SK-N-MC (cell line): ENCODE measurements around the gene CRABP2.

Experiments
- DNase-seq: peaks from one replicate; pipeline ENCODE4 v3.0.0-alpha.2; 2011; ENCODE audit warnings: low read depth, low spot score
- H3K27ac ChIP-seq: fragments of 200-600 bp; sonication (generic); 2 replicates; pipeline ENCODE4 v1.5.1; 2016; ENCODE audit warnings: mixed run types
- H3K36me3 ChIP-seq: fragments of 200-600 bp; sonication (generic); 2 replicates; pipeline ENCODE4 v1.6.1; 2017; ENCODE audit warnings: antibody characterized with exemption, low read length, mixed read lengths; ENCODE audit not compliant: insufficient read depth
- H3K4me3 ChIP-seq: fragments of 200-600 bp; sonication (generic); 2 replicates; pipeline ENCODE4 v1.5.1; 2016
- H3K9ac ChIP-seq: fragments of 200-600 bp; sonication (generic); 2 replicates; pipeline ENCODE4 v1.8.0; 2017; ENCODE audit warnings: mixed run types, mixed read lengths; ENCODE audit not compliant: insufficient read length
- H3K9me3 ChIP-seq: fragments of 200-600 bp; sonication (generic); 2 replicates; pipeline ENCODE4 v1.6.1; 2017; ENCODE audit warnings: low read depth, mild to moderate bottlenecking, antibody characterized with exemption, low read length, moderate library complexity, mixed read lengths
- EZH2 ChIP-seq: fragments of 200-600 bp; sonication (generic); IDR thresholded peaks from one replicate; pipeline ENCODE4 v1.6.1; 2017; ENCODE audit warnings: antibody characterized with exemption
- FOXP2 ChIP-seq: optimal IDR thresholded peaks from 2 replicates; pipeline ENCODE3; 2011; ENCODE audit warnings: mild to moderate bottlenecking, moderate library complexity; ENCODE audit not compliant: insufficient read depth; ENCODE audit errors: extremely low read length, control extremely low read depth
- POLR2AphosphoS5 ChIP-seq: IDR thresholded peaks from 2 replicates; pipeline ENCODE4 v1.6.1; 2012; ENCODE audit warnings: mild to moderate bottlenecking, low read depth, low read length, borderline replicate concordance

CRABP2 gene

DNA sequence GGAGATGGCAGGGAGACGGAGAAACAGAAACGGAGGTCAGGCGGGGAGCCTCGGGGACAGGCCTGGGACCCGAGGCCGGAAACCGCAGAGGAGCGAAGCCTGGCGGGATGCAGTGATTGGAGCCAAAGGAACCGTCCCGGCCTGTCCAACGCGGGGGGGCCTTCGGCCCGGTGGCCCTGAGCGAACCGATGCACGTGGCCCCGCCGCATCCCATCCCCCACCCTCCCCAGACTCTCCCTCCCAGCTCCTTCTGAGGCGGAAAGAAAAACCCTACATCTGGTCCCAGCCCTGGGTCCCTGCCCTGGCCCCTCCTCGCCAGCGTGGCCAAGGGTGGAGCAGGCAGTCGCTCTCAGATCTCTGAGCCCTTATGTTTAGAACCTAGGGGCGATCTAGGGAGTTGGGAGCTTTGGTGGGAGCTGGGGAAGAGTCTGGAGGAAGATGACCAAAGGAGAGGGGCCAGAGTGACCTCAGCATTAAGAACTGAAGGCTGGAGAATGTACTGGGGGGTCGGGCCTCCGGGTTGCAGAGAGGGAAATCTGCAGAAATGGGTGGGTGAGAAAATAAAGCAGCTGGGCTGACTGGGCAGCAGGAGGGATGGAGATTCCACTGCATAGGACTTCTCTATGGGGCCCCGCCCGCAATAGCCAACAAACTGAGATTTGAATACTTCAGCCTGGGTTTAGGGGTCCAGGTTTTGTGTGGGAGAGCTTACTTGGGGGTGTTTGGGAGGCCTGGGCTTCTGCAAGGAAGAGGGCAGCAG, 1.5 kb upstream of the CRABP2 start:
- Histone ChIP-seq H3K27ac (no peak overlapping the region), H3K9ac (no peak overlapping the region), H3K4me3 (no peak overlapping the region), H3K36me3 (no peaks in the 10 kb centered on the region), H3K9me3 (no peaks in the 10 kb centered on the region)
- no peak for TF ChIP-seq EZH2
- TF ChIP-seq POLR2AphosphoS5, result no peak
- TF ChIP-seq FOXP2, result no peak
- DNase-seq, result no peak

DNA sequence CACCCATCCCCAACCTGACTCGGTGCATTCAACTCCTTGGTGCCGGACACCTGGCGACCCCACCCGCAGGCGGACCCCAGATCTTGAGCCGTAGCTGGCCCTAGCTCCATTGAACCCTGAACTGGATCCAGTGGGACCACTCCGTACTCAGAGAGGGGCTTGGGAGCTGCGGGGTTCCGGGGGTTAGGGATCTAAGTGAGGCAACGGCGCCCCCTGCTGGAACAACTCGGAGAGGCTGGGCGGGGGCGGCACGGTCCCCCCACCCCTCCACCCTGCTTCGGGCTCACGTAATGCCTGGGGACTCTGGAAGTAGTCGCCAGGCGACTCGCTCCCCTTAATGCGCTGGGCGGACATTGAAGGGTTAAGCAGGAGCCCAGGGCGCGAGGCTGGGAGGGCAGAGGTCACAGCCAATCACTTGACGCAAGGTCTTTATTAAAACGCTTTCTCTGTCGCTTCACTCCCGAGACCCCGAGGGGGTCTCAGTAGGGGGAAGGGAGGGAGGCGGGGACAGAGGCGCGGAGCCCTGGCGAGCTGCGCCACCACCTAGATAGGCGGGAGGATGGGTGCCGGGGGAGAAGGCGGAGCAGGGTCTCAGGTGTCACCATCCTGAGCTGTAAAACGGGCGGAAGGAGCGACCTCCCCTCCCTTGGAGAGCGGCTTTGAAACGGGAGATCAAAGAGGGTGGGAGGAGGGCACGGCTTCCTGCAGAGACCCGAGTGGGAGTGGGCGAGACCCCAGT, 704 bp upstream of the CRABP2 start:
- H3K36me3 ChIP-seq, result no peaks in the 10 kb centered on the region
- H3K27ac ChIP-seq, result no peak overlapping the region
- H3K4me3 ChIP-seq, result peak overlapping the region; percentile 71
- H3K9ac ChIP-seq, result no peak overlapping the region
- TF ChIP-seq EZH2 (no peak), FOXP2 (no peak), POLR2AphosphoS5 (no peak)
- no peak for DNase-seq
- no peaks in the 10 kb centered on the region for H3K9me3 ChIP-seq

DNA sequence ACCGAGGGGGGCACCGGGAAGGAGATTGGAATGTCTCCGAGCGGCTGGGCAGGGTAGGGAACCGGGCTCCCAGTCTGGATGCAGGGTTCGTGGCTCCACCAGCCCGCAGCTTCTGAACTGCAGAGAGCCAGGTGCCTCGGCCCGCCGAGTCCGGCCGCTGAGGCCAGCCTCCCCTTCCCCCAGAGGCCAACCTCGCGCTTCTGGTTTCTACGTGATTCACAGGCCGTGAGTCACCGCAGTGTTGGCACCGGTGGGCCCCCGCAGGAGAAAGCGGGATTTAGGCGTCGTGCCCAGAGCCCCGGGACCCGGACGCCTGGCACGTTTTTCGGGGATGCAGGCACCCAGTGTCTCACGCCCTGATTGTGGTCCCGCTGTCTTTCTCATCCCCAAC, 458 bp downstream of the CRABP2 start:
- Histone ChIP-seq H3K9me3 (no peaks in the 10 kb centered on the region), H3K36me3 (no peaks in the 10 kb centered on the region), H3K4me3 (peak overlapping the region; percentile 71), H3K9ac (no peak overlapping the region), H3K27ac (no peak overlapping the region)
- DNase-seq, result no peak
- no peak for TF ChIP-seq EZH2
- TF ChIP-seq POLR2AphosphoS5, result no peak
- TF ChIP-seq FOXP2, result no peak

DNA sequence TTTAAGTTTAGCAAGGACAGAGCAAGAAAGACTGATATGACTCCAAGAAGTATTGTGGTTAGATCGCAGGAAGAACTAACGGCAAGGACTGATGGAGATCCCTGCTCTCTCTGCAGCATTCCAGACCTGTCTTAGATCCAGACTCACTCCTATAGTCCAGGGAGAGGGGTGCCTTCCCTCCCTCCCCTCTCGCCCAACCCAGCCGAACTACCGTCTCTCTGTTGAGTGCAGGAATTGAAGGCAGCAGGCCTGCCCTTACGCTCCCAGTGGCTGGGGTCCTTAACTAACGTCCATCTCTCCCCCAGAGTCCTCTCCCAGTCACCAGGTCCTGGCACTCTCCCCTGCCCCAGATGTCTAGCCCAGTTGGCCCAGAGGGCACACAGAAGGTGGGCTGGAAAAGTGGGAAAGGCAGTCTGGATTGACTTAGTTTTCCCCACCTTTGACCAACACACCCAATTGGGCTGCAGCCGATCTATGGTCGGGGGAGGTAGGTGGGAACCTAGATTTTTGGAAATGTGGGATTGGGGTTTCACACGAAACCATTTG, 1.1 kb downstream of the CRABP2 start:
- Histone ChIP-seq H3K27ac (no peak overlapping the region), H3K4me3 (no peak overlapping the region), H3K9me3 (no peaks in the 10 kb centered on the region), H3K9ac (no peak overlapping the region), H3K36me3 (no peaks in the 10 kb centered on the region)
- TF ChIP-seq POLR2AphosphoS5 (no peak), EZH2 (no peak), FOXP2 (no peak)
- DNase-seq, result no peak

DNA sequence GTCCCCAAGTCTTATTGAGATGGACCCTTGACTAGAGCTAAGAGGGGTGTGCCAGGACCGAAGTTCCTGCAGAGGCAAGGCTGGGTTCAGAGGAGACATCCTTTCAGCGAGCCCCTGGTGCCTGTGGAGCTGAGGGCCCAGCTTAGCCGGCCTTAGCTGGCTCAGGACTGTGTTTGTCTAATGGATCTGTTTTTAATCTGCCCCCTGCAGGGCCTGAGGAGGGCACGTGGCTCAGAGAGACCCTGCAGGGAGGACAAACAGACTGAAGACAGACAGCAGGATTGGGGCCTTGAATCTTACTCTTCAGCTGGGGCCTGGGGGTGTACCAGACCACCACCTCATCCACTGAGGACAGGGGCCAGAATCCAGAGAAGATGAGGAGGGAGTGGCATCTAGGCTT, 1.6 kb downstream of the CRABP2 start:
- TF ChIP-seq EZH2 (no peak), FOXP2 (no peak), POLR2AphosphoS5 (no peak)
- no peak overlapping the region for H3K27ac ChIP-seq
- H3K9me3 ChIP-seq, result no peaks in the 10 kb centered on the region
- no peaks in the 10 kb centered on the region for H3K36me3 ChIP-seq
- no peak overlapping the region for H3K9ac ChIP-seq
- no peak for DNase-seq
- no peak overlapping the region for H3K4me3 ChIP-seq

DNA sequence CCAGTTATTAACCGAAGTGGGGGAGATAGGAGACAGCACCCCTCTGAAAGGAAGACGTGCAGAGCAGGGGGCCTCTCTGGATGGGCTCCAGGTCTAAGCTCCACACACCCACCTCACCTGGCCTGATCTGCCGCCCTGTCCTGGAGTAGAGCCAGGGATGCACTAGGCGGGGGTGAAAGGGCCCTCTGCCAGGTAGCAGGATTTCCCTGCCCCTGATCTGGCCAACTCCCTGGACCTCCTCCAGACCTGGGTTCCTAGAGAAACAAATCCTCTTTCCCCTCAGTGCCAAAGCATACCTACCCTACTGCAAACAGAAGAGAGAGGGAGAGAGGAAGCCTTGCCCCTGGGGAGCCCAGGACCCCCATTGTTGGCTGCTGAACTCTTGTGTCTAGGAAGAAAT, 2.0 kb downstream of the CRABP2 start:
- Histone ChIP-seq H3K9ac (no peak overlapping the region), H3K4me3 (no peak overlapping the region), H3K9me3 (no peaks in the 10 kb centered on the region), H3K27ac (no peak overlapping the region), H3K36me3 (no peaks in the 10 kb centered on the region)
- DNase-seq, result no peak
- no peak for TF ChIP-seq FOXP2
- no peak for TF ChIP-seq POLR2AphosphoS5
- TF ChIP-seq EZH2, result no peak

DNA sequence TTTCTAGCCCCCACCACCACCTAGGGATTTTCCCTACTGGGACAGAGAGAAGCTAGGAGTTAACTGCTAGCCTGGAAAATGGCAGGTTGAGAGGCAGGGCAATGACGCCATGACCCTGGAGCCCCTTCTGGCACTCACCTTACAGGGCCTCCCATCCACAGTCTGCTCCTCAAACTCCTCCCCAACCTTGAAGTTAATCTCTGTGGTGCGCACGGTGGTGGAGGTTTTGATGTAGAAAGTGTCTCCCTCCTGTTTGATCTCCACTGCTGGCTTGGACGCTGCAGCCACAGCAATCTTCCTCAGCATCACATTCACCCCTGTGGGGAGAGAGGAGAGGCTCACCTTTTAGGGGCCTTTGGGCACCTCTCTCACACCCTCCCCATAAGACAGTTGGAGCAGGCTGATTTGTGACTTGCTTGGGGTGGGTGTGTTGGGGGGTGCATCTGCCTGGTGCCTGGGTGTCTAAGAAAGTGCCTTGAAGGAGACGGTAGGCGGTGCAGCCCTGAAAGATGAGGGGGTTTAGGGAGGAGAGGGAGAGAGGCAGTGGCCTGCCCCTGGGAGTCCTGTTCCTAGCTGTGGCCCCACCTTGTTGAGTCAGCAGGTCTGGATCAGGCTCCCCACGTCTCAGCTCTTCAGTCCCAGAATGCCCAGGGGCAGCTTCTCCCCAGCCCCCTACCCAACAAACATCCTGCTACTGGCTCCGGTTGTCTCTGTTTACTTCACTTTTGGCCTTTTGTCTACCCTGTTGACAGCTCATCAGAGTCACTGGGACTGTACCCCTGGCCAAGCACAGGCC, 4.4 kb downstream of the CRABP2 start:
- H3K9ac ChIP-seq, result no peak overlapping the region
- H3K4me3 ChIP-seq, result no peak overlapping the region
- no peaks in the 10 kb centered on the region for H3K9me3 ChIP-seq
- no peak for DNase-seq
- H3K36me3 ChIP-seq, result no peaks in the 10 kb centered on the region
- no peak overlapping the region for H3K27ac ChIP-seq
- TF ChIP-seq POLR2AphosphoS5 (no peak), EZH2 (no peak), FOXP2 (no peak)

DNA sequence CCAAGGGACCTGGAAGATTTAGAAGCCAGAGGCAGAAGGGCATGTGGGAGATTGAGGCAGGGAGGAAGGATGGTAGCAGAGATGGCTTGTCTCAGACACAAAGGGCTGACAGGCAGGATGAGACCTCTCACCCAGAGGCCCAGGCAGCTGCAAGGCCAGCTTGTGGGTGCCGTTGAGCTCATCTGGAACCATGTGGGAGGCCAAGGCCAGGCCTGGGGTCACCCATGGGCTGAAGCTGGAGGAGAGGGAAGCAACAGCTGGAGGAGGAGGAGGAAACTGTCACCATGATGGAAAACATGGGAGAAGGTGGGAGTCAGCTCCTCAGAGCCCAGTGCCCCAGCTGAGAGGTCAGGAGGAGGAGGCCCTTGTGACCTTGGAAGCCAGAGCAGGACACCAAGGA, 6.4 kb downstream of the CRABP2 start:
- DNase-seq, result no peak
- no peak overlapping the region for H3K27ac ChIP-seq
- no peak overlapping the region for H3K9ac ChIP-seq
- no peak for TF ChIP-seq FOXP2
- TF ChIP-seq EZH2, result no peak
- TF ChIP-seq POLR2AphosphoS5, result no peak
- no peaks in the 10 kb centered on the region for H3K9me3 ChIP-seq
- H3K36me3 ChIP-seq, result no peaks in the 10 kb centered on the region
- H3K4me3 ChIP-seq, result no peak overlapping the region
